HG03196 (cell line): ENCODE results near the gene ASIC4.

Experiments used
- ATAC-seq: cut with Tn5 transposase; IDR thresholded peaks from one replicate; pipeline ENCODE4 v1.9.1; 2021; ENCODE audit not compliant: unreplicated experiment

The ASIC4 gene

DNA sequence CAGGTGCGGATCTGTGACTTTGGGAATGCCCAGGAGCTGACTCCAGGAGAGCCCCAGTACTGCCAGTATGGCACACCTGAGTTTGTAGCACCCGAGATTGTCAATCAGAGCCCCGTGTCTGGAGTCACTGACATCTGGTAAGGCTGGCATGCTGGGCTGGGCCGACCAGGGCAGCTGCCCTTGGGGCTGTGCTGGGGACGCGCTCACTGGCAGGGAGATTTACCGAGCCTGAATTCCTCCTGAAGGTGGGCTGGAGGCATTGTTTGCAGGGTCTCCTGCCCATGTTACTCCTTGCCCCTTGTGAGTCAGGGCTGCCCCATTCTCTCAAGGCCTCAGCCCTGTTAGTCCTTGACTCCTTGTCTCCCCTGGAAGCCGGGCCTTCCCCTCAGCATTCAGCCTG is 34.3 kb upstream of the ASIC4 start:
- no peak for ATAC-seq

- no peak for ATAC-seq
Observed at GRCh38 chr2:219482674-219483405, 31.4 kb upstream of the ASIC4 start.

GRCh38 chr2:219483451-219484342 is 30.6 kb upstream of the ASIC4 start:
- ATAC-seq = no peak

DNA sequence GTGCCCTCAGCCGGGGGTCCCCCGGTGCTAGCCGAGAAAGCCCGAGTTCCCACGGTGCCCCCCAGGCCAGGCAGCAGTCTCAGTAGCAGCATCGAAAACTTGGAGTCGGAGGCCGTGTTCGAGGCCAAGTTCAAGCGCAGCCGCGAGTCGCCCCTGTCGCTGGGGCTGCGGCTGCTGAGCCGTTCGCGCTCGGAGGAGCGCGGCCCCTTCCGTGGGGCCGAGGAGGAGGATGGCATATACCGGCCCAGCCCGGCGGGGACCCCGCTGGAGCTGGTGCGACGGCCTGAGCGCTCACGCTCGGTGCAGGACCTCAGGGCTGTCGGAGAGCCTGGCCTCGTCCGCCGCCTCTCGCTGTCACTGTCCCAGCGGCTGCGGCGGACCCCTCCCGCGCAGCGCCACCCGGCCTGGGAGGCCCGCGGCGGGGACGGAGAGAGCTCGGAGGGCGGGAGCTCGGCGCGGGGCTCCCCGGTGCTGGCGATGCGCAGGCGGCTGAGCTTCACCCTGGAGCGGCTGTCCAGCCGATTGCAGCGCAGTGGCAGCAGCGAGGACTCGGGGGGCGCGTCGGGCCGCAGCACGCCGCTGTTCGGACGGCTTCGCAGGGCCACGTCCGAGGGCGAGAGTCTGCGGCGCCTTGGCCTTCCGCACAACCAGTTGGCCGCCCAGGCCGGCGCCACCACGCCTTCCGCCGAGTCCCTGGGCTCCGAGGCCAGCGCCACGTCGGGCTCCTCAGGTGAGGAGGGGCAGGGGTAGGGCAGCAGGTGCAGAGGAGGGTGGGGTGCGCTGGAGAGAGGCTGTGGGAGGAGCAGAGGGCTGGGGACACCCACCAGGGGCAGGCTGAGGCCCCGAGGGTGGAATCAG is 29.7 kb upstream of the ASIC4 start:
- ATAC-seq = no peak

DNA sequence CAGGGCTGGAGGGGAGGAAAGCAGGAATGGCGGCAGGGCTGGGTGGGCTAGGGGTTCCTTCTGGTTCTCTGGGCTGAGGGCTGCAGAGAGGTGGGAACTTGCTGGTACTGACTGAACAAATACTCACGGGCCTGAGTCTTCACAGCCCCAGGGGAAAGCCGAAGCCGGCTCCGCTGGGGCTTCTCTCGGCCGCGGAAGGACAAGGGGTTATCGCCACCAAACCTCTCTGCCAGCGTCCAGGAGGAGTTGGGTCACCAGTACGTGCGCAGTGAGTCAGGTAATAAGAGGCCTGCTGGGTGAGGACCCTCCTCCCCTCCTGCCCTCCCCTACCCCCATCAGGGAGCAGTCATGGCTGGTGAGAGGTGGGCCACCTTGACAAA is 29.1 kb upstream of the ASIC4 start:
- ATAC-seq = no peak

DNA sequence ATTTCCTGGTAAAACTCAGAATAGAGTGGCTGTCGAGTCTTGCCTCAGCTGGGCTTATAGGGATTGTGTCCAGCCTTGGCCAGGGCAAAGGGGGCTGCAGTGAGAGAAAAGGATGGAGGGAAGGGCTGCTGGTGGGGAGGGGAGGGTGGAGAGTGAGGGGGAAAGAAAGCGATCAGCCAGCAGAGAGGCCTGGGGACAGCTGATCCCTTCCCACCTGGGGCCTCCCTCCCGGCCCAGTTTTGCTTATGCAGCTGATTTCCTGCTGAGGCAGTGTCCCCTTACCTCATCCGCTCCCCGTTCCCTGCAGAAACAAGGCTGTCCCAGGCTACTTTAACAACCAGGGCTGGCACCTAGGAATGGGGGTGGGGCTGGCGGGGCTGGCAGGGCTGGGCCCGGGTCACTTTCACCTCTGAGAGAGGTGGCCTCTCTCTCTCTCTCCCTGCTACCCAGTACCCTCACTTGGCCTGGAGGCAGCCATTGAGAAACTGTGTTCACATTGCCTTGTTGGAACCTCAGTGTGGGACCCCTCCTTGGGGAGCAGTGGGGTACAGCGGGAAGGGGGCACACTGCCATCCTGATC is 27.8 kb upstream of the ASIC4 start:
- no peak for ATAC-seq

DNA sequence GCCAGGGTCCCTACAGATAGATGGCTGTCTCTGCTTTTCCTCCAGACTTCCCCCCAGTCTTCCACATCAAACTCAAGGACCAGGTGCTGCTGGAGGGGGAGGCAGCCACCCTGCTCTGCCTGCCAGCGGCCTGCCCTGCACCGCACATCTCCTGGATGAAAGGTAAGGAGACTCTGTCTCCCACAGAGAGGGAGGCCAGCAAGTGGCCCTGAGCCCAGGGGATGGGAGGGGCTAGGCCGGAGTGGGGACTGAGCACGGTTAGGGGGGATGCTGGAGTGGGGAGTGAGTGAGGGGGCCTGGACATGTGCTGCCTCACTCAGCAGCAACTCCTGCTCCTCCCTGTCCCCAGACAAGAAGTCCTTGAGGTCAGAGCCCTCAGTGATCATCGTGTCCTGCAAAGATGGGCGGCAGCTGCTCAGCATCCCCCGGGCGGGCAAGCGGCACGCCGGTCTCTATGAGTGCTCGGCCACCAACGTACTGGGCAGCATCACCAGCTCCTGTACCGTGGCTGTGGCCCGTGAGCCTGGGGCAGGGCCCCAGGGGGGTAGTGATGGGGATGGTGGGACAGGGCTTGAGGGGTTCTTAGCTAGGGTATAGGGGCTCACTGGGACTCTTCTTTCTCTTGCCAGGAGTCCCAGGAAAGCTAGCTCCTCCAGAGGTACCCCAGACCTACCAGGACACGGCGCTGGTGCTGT is 26.0 kb upstream of the ASIC4 start:
- no peak for ATAC-seq

DNA sequence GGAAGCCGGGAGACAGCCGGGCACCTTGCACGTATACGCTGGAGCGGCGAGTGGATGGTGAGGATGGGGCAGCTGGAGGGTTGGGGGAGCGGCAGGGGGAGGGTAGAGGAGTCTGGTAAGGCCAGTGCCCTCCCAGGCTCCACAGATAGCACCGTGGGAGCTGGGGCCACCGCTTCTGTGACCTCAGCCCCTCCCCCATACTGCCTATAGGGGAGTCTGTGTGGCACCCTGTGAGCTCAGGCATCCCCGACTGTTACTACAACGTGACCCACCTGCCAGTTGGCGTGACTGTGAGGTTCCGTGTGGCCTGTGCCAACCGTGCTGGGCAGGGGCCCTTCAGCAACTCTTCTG is 25.5 kb upstream of the ASIC4 start:
- no peak for ATAC-seq

GRCh38 chr2:219489315-219489714 is 25.0 kb upstream of the ASIC4 start:
- ATAC-seq = no peak

DNA sequence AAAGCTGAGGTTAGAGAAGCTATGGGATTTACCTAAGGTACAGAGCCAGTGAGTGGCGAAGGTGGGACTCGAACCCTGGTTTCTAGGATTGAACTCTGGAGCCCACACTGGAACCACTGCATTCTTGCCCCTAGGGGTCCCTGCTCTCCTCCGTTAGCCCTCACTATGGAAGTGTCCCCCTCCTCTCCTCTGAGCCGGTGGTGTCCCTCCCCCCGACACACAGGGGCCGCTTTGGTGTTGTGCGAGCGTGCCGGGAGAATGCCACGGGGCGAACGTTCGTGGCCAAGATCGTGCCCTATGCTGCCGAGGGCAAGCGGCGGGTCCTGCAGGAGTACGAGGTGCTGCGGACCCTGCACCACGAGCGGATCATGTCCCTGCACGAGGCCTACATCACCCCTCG is 24.1 kb upstream of the ASIC4 start:
- ATAC-seq = no peak

DNA sequence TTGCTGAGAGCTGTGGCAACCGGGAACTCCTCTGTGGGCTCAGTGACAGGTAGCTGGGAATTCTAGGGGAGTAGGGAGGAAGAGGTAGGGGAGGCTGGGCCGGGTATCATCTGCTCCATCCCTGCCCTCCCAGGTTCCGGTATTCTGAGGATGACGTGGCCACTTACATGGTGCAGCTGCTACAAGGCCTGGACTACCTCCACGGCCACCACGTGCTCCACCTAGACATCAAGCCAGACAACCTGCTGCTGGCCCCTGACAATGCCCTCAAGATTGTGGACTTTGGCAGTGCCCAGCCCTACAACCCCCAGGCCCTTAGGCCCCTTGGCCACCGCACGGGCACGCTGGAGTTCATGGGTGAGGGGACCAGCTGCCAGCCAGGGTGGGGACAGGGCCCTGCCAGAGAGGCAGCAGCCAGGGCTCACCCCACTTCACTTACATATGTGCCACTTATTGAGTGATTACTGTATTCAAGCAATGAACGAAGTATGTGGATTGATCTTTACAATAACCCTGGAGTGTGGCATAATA is 23.6 kb upstream of the ASIC4 start:
- ATAC-seq = no peak

GRCh38 chr2:219491278-219491963 is 22.9 kb upstream of the ASIC4 start:
- no peak for ATAC-seq

GRCh38 chr2:219492575-219492974 is 21.7 kb upstream of the ASIC4 start:
- no peak for ATAC-seq

- ATAC-seq = no peak
Observed at GRCh38 chr2:219493086-219493485, 21.2 kb upstream of the ASIC4 start.

DNA sequence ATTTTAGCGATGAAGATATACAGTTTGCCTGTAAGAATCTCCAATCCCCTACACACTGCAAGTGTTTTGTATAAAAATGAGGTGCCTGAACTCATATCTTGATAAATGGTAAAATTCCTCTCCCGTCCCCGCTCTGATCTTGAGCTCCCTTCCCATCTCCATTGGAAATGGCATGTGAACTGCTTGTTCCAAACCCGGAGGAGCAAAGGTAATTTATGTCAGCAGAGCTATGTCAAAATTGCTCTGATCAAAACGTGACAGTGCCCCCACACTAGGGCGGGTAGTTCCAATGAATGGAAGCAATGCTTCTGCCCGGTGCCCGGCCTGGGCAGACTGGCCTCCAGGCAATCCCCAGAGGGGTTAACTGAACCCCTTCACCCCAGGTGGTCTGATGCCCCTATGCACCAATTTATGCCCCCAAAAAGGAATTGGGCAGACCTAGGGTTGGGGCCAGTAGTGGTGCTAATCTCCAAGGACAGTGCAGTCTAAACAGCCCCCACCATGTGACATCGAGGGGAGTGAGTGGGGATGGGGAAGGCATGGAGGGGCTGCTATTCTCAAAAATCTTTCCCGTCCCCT is 19.2 kb upstream of the ASIC4 start:
- ATAC-seq = no peak

DNA sequence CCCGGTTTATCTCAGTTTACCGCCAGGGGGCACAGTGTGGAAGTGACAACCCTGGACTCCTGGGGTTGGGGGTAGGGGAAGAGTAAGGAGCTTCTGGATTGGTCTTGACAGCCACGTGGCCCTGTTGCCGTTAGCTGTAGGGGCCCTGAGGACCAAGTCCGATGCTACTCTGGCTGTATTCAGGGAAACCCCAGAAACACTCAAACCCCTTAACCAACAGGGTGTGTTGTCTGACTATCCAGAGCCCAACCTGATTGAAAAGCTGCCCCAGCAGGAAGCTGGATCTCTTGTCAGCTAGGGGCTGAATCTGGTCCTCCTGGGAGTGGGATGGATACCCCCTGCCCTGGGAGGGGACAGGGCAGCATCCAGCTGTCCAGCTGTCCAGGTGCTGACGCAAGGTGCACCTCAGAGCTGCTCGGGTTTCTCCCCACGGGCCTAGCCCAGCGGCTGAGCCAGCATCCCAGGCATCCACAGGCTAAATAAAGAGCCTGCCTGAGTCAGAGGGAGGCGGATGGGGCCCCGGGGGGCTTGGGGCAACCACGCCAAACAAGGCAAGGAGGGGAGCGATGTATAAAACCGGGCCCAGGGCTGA is 18.7 kb upstream of the ASIC4 start:
- no peak for ATAC-seq

- ATAC-seq = no peak
Observed at GRCh38 chr2:219496247-219496824, 17.9 kb upstream of the ASIC4 start.

GRCh38 chr2:219496825-219497494 is 17.3 kb upstream of the ASIC4 start:
- no peak for ATAC-seq
